Measurements from ENCODE around the gene ATP10A.

The ATP10A gene

GRCh38 chr15:25852661-25853524 lies 10.2 kb downstream of the ATP10A start:
- DNase-seq: peak in 1 of 2 donors; percentile 11

DNA sequence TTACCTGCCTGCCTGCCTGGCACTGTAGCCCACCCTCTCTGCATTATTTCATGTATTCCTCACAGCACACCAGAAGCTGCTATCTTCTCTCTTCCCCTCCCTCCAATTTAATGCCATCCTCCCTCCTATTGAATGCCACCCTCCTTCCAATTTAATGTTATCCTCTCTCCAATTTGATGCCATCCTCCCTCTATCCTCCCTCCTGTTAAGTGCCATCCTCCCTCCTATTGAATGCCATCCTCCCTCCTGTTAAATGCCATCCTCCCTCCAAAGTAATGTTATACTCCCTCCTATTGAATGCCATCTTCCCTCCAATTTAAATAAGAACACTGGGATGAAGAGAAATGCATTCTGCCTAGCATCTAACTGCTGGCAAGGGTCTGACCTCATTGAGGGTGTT lies 11.1 kb downstream of the ATP10A start:
- DNase-seq: no peak

DNA sequence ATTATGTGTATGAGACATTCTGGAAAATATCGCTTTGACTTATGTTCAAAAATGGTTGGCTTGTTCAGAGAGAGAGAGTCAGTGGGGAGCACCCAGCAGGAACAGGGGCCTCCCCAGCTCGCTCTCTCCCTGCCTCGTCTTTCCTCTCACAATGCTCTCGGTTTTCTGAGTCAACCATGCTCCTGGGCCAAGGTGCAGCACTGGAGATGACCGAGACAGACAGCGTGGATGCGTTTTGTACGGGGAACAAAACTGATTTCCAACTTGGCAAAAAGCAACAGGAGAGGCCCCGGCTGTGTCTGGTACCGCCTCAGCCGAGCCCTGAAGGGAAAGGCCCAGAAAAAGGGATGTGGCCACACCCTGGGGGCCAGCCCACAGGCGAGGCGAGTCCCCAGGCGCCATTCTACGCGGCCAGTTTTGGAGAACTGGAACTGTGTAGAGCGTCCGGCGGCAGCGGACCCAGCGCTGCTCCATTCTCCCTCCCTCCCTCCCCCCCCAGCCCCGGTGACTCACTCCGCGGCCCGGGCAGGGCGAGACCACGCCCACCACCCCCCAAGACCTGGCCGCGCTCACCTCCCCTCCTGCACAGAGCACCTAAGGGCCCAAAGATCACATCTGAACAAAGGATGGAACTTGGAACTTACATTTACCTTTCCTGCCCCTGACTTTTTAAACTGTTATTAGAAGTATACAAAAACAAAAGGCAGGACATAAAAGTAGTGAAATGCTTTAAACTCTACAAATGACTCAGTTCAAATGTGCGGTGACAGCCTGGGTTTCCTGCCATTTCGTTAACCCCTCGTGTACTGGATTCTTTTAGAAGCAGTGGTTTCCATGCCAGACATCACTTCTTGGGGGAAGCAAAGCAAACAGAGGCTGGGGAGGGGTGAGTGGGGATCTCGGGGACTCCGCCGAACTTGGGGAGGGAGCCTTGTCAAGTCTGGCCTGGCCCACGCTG lies 12.7 kb downstream of the ATP10A start:
- DNase-seq: peak; percentile 94 to 95

DNA sequence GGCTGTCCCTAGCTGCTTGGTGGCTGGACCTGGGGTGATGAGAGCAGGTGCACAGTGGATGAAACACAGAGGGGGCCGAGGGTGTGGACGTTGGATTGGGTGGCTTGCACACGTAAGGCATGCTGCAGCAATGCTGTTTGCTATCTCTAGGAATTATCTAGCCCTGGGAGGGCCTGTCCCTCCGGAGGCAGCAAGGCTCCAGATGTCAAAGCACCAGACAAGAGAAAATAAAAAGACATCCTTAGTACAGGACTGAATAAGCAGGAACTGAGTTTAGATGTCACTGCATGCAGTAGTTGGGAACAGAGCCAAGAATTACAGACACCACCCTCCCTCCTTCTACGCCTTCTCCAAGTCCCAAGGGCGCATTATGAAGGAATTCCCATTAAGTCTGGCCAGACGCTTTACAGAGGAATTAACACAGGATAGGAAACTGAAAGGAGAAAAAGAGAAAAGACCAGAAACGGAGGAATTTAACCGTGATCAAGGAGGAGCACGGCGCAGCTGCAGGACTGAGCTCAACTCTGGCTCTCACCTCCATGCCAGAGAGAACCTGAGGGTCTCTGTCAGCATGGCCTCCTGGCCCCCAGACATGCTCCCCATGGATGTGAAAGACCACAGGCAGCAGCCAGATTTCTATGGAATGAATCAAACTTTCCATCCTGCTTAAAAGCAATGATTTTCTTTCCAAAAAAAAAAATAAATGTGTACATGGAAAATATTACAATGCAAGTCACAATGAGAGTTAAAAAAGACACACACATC lies 13.8 kb downstream of the ATP10A start:
- DNase-seq: peak; percentile 28 to 44

GRCh38 chr15:25848784-25849156 lies 14.4 kb downstream of the ATP10A start:
- no peak for DNase-seq

DNA sequence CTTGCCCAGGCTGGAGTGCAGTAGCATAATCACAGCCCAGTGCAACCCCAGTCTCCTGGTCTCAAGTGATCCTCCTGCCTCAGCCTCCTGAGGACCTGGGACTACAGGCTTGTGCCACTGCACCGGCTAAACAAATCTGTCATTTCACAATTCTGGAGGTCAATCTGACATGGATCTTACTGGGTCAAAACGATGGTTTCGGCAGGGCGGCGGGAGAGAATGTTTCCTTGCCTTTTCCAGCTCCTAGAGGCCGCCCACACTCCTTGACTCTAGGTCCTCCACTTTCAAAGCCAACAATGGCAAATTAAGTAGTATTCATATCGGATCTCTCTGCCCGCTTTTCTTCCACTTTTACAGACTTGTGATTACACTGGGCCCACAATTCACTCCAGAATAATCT lies 14.8 kb downstream of the ATP10A start:
- no peak for DNase-seq

- DNase-seq: no peak
Observed at GRCh38 chr15:25847051-25847450, 16.1 kb downstream of the ATP10A start.

- DNase-seq: no peak
Observed at GRCh38 chr15:25846377-25846776, 16.8 kb downstream of the ATP10A start.

- no peak for DNase-seq
Observed at GRCh38 chr15:25844981-25845680, 18.0 kb downstream of the ATP10A start.

GRCh38 chr15:25844542-25844941 lies 18.6 kb downstream of the ATP10A start:
- DNase-seq: no peak

- no peak for DNase-seq
Observed at GRCh38 chr15:25844076-25844475, 19.1 kb downstream of the ATP10A start.

- DNase-seq: no peak
Observed at GRCh38 chr15:25839638-25840156, 23.4 kb downstream of the ATP10A start.

DNA sequence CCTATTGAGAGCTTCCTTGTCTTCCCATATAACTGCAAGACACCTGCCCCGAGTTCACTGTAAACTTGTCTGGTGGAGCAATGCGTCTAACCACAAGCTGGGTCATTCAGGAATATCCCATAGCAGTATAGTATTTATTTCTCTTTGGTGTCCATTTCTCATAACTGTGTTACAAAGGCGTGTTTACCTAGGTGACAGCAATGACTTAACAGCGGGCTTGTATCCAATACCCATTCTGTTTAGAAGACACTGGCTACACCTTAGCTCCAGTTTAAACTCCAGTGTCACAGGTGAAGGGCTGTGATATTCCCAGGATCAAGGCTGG lies 24.3 kb downstream of the ATP10A start:
- no peak for DNase-seq

- DNase-seq: no peak
Observed at GRCh38 chr15:25838191-25838870, 24.8 kb downstream of the ATP10A start.

DNA sequence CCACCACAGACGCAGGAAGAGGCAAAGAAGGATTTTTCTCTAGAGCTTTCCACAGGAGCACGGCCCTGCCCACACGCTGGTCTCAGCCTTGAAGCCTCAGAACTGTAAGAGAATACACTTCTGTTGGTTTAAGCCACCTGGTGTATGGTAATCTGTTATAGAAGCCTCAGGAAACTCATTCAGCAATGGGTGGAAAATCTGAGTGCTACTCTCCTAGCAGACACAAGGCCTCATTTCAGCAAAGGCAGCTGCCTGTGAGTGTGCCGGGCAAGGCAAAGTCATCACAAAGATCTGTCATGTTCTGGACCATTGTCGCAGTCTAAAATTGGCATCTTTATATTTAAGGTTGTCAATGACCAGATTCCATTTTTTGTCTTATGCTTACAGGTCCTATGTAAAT lies 31.0 kb downstream of the ATP10A start:
- no peak for DNase-seq

GRCh38 chr15:25830844-25831451 lies 32.2 kb downstream of the ATP10A start:
- DNase-seq: no peak

- DNase-seq: no peak
Observed at GRCh38 chr15:25829073-25829472, 34.1 kb downstream of the ATP10A start.

- no peak for DNase-seq
Observed at GRCh38 chr15:25825207-25825606, 37.9 kb downstream of the ATP10A start.

- DNase-seq: no peak
Observed at GRCh38 chr15:25824618-25825017, 38.5 kb downstream of the ATP10A start.

DNA sequence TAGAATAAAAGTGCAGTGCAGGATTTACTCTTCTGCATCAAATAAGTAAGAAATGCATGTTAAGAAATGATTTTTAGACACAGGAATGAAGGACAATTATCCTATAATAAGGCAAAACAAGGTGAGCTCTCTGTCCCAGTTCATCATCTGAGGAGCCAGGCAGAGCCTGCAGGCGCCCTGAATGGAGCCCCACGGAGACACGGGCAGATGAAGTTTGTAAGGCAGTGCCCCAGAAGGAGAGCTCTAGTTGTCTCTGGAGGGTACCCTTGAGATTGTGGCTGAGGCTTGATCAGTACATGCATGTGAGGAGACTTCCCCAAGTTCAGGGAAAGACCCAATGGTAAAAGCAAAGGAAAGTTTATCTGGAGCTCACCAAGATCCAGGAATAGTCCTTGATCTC lies 50.3 kb downstream of the ATP10A start:
- no peak for DNase-seq

- DNase-seq: no peak
Observed at GRCh38 chr15:25812073-25812472, 51.1 kb downstream of the ATP10A start.
